D341Med (cell line): ENCODE data around the gene DKK1.
"Not testable (repeated sequence)": the region's sequence is repeated elsewhere in the genome, so short reads cannot be mapped to it uniquely, and the experiment has no call there.

Experiments used
- DNase-seq: peaks from one replicate; pipeline ENCODE4 v3.0.0; 2012; ENCODE audit warnings: low spot score

Gene DKK1

GRCh38 chr10:52318136-52318701 lies 4.1 kb downstream of the DKK1 start:
- DNase-seq = no peak

DNA sequence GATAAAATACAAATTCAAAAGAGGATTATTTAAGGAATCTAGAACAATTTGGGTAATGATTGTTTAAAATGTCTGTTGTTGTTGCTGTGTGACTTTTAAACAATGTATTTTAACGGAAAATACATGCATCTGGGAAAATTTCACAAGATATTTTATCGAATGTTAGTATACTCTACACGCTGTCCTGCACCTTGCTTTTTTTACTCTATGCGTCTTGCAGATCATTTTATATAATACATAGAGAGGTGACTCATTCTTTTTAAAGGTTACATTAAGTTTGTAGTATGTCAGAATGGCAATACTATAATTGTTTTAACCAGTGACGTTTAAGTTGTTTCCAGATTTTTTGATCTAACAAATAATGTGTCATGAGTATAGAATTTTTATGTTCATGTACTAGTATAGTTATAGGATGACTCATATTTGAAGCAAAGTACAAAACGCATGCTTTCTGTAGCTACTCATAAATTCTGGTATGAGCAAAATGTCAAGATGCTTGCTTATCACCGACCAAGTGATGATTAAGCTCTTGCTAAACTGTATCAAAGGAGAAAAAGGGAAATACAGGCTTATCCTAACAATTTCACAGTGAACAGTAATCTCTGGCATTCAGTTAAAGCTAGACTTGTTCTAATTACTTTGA lies 4.9 kb downstream of the DKK1 start:
- DNase-seq = no peak

DNA sequence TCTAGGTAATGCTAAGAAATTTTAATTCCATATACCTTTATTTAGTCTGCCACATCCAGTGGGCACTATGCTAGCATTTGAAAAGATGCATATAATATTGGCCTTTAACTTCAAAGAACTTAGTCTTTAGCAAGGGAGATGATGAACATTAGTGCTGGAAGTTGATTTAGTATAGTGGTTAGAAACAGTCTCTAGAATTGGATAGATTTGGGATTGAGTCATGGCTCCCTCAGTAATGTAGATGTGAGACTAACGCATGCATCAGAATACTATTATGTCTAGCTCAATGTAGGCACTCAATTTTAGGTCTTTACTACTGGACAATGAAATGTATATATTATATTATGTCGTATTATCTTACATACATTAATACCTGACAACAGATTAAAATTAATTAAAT lies 5.8 kb downstream of the DKK1 start:
- DNase-seq = no peak

- no peak for DNase-seq
Observed at GRCh38 chr10:52322323-52322722, 8.2 kb downstream of the DKK1 start.

DNA sequence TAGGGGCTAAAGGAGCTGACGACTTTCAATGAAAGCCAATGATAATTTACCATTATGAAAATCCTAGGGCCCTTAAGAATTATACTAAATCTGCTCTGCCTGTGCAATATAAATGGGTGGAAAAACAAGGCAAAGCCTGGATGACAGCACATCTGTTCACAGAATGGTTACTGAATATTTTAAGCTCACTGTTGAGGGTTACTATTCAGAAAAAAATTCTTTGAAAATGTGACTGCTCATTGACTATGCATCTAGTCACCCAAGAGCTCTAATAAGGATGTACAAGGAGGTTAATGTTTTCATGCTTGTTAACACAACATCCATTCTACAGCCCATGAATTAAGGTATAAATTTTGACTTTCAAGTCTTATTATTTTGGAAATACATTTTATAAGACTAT lies 8.9 kb downstream of the DKK1 start:
- no peak for DNase-seq

DNA sequence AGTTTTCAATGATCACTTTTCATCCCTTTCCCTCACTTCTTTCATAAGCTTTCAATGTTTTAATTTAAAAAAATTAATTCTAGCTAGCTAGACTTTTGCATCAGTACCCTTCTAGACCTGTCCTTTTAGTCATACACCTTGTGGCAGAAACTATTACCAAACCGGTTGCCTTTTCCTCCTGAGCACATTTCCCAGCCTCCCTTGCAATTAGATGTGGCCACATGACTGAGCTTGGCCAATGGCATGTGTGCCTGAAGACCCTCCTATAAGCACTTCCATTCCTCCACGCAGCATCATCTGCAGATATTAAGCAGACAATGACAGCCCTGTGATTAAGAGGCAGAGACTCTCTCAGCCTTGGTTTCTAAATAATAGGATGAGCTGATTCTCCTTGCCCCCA lies 12.3 kb downstream of the DKK1 start:
- DNase-seq = no peak

GRCh38 chr10:52331638-52332364 lies 17.7 kb downstream of the DKK1 start:
- no peak for DNase-seq

GRCh38 chr10:52332815-52333214 lies 18.7 kb downstream of the DKK1 start:
- DNase-seq = no peak

- no peak for DNase-seq
Observed at GRCh38 chr10:52334595-52334994, 20.5 kb downstream of the DKK1 start.

GRCh38 chr10:52335665-52336064 lies 21.6 kb downstream of the DKK1 start:
- no peak for DNase-seq

DNA sequence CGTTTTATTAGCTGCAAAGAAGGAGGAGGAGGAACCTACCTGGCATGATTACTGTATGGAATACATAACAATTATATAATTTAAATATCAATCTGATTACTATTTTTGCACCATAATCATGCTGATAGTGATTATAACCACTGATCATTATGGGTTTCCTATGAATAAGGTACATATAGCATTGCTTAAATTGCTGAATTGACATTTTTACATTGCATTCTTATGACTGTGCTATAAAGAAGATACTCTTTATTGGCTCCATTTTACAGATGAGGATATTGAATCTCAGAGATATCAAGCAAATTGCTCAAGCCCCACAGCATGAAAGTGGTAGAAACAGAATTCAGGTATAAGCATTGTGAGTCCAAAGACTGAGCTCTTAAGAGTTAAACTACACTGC lies 23.1 kb downstream of the DKK1 start:
- DNase-seq = no peak

DNA sequence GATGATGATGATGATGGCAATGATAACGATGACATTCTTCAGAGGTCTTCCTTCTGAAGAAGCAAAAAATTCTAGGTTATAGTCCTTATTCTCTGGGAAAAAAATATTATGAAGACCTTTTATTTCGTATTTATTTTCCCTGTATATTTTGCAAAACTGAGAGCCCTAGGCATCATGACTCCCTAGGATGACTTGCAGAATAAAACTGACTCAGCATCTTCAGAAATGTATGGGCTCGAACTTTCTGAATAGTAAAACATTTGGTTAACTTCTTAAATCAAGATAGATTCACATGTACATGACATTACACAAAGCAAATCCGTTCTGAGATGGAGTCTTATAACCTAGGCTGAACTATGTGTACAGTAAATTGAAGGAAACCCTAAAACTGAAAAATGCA lies 29.4 kb downstream of the DKK1 start:
- DNase-seq = no peak

GRCh38 chr10:52346394-52347326 lies 32.6 kb downstream of the DKK1 start:
- DNase-seq = peak; percentile 12

GRCh38 chr10:52347327-52347667 lies 33.2 kb downstream of the DKK1 start:
- no peak for DNase-seq

GRCh38 chr10:52348037-52348564 lies 34.0 kb downstream of the DKK1 start:
- DNase-seq = no peak

- DNase-seq = no peak
Observed at GRCh38 chr10:52351914-52352330, 37.8 kb downstream of the DKK1 start.

GRCh38 chr10:52353205-52353604 lies 39.1 kb downstream of the DKK1 start:
- no peak for DNase-seq

- DNase-seq = no peak
Observed at GRCh38 chr10:52353960-52354394, 39.9 kb downstream of the DKK1 start.

DNA sequence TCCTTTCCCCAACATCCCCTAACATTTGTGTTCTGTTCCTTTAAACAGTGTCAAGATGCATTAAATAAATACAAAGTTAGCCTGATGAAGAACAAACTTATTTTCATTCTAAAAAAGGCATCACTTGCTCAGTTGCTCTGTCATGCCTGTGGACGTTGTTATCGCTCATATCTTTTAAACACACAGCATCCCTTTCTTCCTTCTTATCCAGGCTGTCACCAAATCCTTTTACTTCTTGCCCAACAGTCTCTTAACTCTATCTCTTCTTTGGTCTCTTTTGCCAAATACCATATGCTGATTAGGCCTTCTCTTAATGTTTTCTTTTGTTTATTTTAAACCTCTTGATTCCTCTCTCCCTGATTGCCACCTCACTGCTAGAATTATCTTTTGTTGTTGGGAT lies 43.9 kb downstream of the DKK1 start:
- no peak for DNase-seq

DNA sequence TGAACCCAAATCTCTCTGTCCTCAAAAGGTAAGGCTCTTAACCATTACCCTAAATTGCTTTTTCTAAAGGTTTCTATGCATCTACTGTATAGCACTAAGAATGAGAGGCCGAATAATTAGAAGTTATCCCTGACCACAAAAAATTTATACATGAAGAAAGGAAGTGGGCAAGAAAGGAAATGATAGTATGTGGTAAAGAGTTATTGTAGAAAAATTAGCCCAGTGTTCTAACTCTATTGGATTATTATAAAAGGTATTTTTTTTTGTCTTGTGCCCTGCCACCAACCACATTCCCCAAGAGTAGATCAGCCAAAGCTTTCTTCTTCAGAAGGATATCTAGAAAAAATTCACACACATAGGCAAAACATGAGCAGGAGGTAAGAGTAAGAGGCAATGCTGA lies 45.4 kb downstream of the DKK1 start:
- DNase-seq = no peak

- DNase-seq = not testable (repeated sequence)
Observed at GRCh38 chr10:52365547-52366432, 51.7 kb downstream of the DKK1 start.
